Spleen (tissue), 11 donors: ENCODE measurements around the gene SLC9A3. TPM values are rescaled to one million over a fixed set of nuclear protein-coding genes. Genes with fewer than 3 reads are reported as not detected.

Experiments used
- DNase-seq: peaks from one replicate; pipeline ENCODE4 v3.0.0-alpha.2; 2020
- H3K27ac ChIP-seq, 8 donors: fragments of 200-600 bp; sonication (generic) in 7 of 8; 1 replicate in 4 of 8; 2 replicates in 4 of 8; pipeline versions ENCODE4 v1.5.0 to v1.8.0; 2016 to 2021; ENCODE audit warnings: inconsistent platforms in 4 of 8, mild to moderate bottlenecking in 4 of 8, moderate library complexity in 1 of 8
- H3K27me3 ChIP-seq, 7 donors: fragments of 200-600 bp; sonication (generic) in 6 of 7; replicated peaks in 1 of 7; 1 replicate in 4 of 7; 2 replicates in 3 of 7; pipeline versions ENCODE4 v1.5.0 to v1.8.0; 2016 to 2021; ENCODE audit warnings: inconsistent platforms in 3 of 7, mild to moderate bottlenecking in 1 of 7
- H3K36me3 ChIP-seq, 6 donors: fragments of 200-600 bp; sonication (generic) in 5 of 6; 1 replicate in 4 of 6; 2 replicates in 2 of 6; pipeline versions ENCODE4 v1.5.0 to v1.8.0; 2016 to 2021; ENCODE audit warnings: inconsistent platforms in 2 of 6
- H3K4me1 ChIP-seq, 6 donors: fragments of 200-600 bp; sonication (generic) in 5 of 6; 1 replicate in 3 of 6; 2 replicates in 3 of 6; pipeline versions ENCODE4 v1.5.0 to v1.8.0; 2016 to 2021; ENCODE audit warnings: inconsistent platforms in 3 of 6
- H3K4me3 ChIP-seq, 8 donors: fragments of 200-600 bp; sonication (generic) in 7 of 8; 1 replicate in 4 of 8; 2 replicates in 4 of 8; pipeline versions ENCODE4 v1.5.0 to v1.8.0; 2016 to 2021; ENCODE audit warnings: inconsistent platforms in 4 of 8, mild to moderate bottlenecking in 4 of 8, moderate library complexity in 2 of 8
- H3K9me3 ChIP-seq, 8 donors: fragments of 200-600 bp; sonication (generic) in 7 of 8; 1 replicate in 4 of 8; 2 replicates in 4 of 8; pipeline versions ENCODE4 v1.5.0 to v1.8.0; 2016 to 2021; ENCODE audit warnings: inconsistent platforms in 4 of 8
- POLR2A ChIP-seq, 3 donors: fragments of 450-650 bp; IDR thresholded peaks; one replicate each; pipeline ENCODE4 v1.5.1; 2017; ENCODE audit warnings: antibody characterized with exemption in 3 of 3, mild to moderate bottlenecking in 1 of 3
- POLR2AphosphoS5 ChIP-seq, 3 donors: sonication (generic); formaldehyde crosslinking; IDR thresholded peaks; one replicate each; pipeline ENCODE4 v1.5.1; 2017; ENCODE audit warnings: antibody characterized with exemption in 3 of 3
- WGBS, 5 donors: extraction: QIAGEN DNeasy Blood & Tissue Kit in 3 of 5; methylation state at CpG; one replicate each; pipeline versions ENCODE4 v1.1.5 to v1.1.7; 2013 to 2018; 5-methylcytosine and 5-hydroxymethylcytosine counted together
- intact Hi-C: fragments of 100-400 bp; cut with DNase I; formaldehyde crosslinking; loops from one replicate; pipeline ENCODE4 v1.15.0; 2023; ENCODE audit warnings: low total_unique reads
- polyA plus RNA-seq, 3 donors: library from polyadenylated mRNA; stranded (reverse); fragments of 200-250 nt; gene quantifications; one replicate each; pipeline ENCODE4 v1.2.1, GENCODE V29; 2013
- total RNA-seq, 7 donors: library from RNA; depleted of rRNA in 3 of 7; stranded (reverse); fragments of >200 nt in 3 of 7; fragmentation: NEBNext Ultra II Directional in 4 of 7; extraction: Animal tissue kit (Norgen Biotek cat#: 25700) in 4 of 7; gene quantifications; one replicate each; pipeline versions ENCODE4 v1.1.0 to v1.2.1, GENCODE V29; 2016 to 2021
- TF ChIP-seq, protein P1 (sequence below), 11 experiments: fragments of 200-600 bp in 7 of 11; fragments of 450-650 bp in 4 of 11; sonication (generic) in 4 of 11; IDR thresholded peaks in 8 of 11; conservative IDR thresholded peaks in 3 of 11; 1 replicate in 7 of 11; 2 replicates in 4 of 11; pipeline versions ENCODE4 v1.4.0 to v1.8.0; 2016 to 2021; ENCODE audit warnings: antibody characterized with exemption in 11 of 11, inconsistent platforms in 4 of 11, mild to moderate bottlenecking in 1 of 11
- donor health status: healthy with polysubstance abuse.
- donor health status: DM: no; HTN: no; CAD: no; lungs with moderate emphysema.
- donor health status: DM: no; HTN: no; CAD: no.
- donor health status: Bipolar disorder and iron deficiency.
- donor health status: healthy.
- donor health status: DM: no; HTN: no; CAD: no.
- donor health status: DM: yes; HTN: yes; CAD: no.

SLC9A3 gene
- total and polyA plus RNA-seq, 10 donors, result 1.0 to 3.2 (median 1.5) TPM

- H3K27ac ChIP-seq, result no peak overlapping the region
- 27 to 47% (median 33%) methylated on average over 21 to 34 of the region's 34 CpGs for WGBS, 5 donors
- H3K27me3 ChIP-seq, result peaks cover 0 to 86% (median 61%) of the 10 kb centered on the region in 7 donors
- DNase-seq, result no peak
- H3K4me1 ChIP-seq, result peaks cover 0 to 18% (median 7%) of the 10 kb centered on the region in 6 donors
- intact Hi-C loops, result no loop called here
- H3K9me3 ChIP-seq, result no peaks in the 10 kb centered on the region
- H3K4me3 ChIP-seq, result no peak overlapping the region
- no peaks in the 10 kb centered on the region for H3K36me3 ChIP-seq
- TF ChIP-seq, protein P1, sequence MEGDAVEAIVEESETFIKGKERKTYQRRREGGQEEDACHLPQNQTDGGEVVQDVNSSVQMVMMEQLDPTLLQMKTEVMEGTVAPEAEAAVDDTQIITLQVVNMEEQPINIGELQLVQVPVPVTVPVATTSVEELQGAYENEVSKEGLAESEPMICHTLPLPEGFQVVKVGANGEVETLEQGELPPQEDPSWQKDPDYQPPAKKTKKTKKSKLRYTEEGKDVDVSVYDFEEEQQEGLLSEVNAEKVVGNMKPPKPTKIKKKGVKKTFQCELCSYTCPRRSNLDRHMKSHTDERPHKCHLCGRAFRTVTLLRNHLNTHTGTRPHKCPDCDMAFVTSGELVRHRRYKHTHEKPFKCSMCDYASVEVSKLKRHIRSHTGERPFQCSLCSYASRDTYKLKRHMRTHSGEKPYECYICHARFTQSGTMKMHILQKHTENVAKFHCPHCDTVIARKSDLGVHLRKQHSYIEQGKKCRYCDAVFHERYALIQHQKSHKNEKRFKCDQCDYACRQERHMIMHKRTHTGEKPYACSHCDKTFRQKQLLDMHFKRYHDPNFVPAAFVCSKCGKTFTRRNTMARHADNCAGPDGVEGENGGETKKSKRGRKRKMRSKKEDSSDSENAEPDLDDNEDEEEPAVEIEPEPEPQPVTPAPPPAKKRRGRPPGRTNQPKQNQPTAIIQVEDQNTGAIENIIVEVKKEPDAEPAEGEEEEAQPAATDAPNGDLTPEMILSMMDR (IDR thresholded peaks at IDR 0.05 in 8 of 11, conservative IDR thresholded peaks at IDR 0.05 in 3 of 11), result no peak
- TF ChIP-seq POLR2AphosphoS5 (IDR thresholded peaks at IDR 0.05) (no peak), POLR2A (IDR thresholded peaks at IDR 0.05) (no peak)
Measured at GRCh38 chr5:483434-484140, 40.7 kb downstream of the SLC9A3 start.

- DNase-seq, result no peak
- no peaks in the 10 kb centered on the region for H3K36me3 ChIP-seq
- 86 to 93% (median 89%) methylated on average over 15 to 26 of the region's 26 CpGs for WGBS, 5 donors
- H3K4me1 ChIP-seq, result peaks cover 0 to 18% (median 7%) of the 10 kb centered on the region in 6 donors
- H3K9me3 ChIP-seq, result no peaks in the 10 kb centered on the region
- peaks cover 0 to 86% (median 67%) of the 10 kb centered on the region in 7 donors for H3K27me3 ChIP-seq
- no peak overlapping the region for H3K27ac ChIP-seq
- no peak overlapping the region for H3K4me3 ChIP-seq
- TF ChIP-seq POLR2AphosphoS5 (IDR thresholded peaks at IDR 0.05) (no peak), POLR2A (IDR thresholded peaks at IDR 0.05) (no peak)
- TF ChIP-seq, protein P1 (IDR thresholded peaks at IDR 0.05 in 8 of 11, conservative IDR thresholded peaks at IDR 0.05 in 3 of 11), result no peak
- intact Hi-C loops, result no loop called here
Measured at GRCh38 chr5:483011-483410, 41.2 kb downstream of the SLC9A3 start.

- Histone ChIP-seq H3K4me3 (no peak overlapping the region), H3K27me3 (peaks cover 0 to 89% (median 72%) of the 10 kb centered on the region in 7 donors), H3K9me3 (no peaks in the 10 kb centered on the region), H3K27ac (no peak overlapping the region), H3K4me1 (peaks cover 0 to 18% (median 7%) of the 10 kb centered on the region in 6 donors), H3K36me3 (no peaks in the 10 kb centered on the region)
- DNase-seq, result no peak
- no peak for TF ChIP-seq POLR2AphosphoS5 (IDR thresholded peaks at IDR 0.05)
- TF ChIP-seq POLR2A (IDR thresholded peaks at IDR 0.05), result no peak
- TF ChIP-seq, protein P1 (IDR thresholded peaks at IDR 0.05 in 8 of 11, conservative IDR thresholded peaks at IDR 0.05 in 3 of 11), result no peak
- 93 to 98% (median 96%) methylated on average over 23 to 27 of the region's 27 CpGs for WGBS, 5 donors
- intact Hi-C loops, result no loop called here
Measured at GRCh38 chr5:482506-482905, 41.7 kb downstream of the SLC9A3 start.

GRCh38 chr5:482021-482420, 42.2 kb downstream of the SLC9A3 start:
- WGBS, 5 donors, result 25 to 70% (median 62%) methylated on average over 2 to 24 of the region's 24 CpGs
- H3K27me3 ChIP-seq, result peaks cover 0 to 94% (median 77%) of the 10 kb centered on the region in 7 donors
- H3K4me1 ChIP-seq, result peaks cover 0 to 18% (median 7%) of the 10 kb centered on the region in 6 donors
- H3K36me3 ChIP-seq, result no peaks in the 10 kb centered on the region
- TF ChIP-seq, protein P1 (IDR thresholded peaks at IDR 0.05 in 8 of 11, conservative IDR thresholded peaks at IDR 0.05 in 3 of 11), result no peak
- TF ChIP-seq POLR2AphosphoS5 (IDR thresholded peaks at IDR 0.05), result no peak
- TF ChIP-seq POLR2A (IDR thresholded peaks at IDR 0.05), result no peak
- intact Hi-C loops, result no loop called here
- no peak for DNase-seq
- no peaks in the 10 kb centered on the region for H3K9me3 ChIP-seq
- H3K27ac ChIP-seq, result no peak overlapping the region
- no peak overlapping the region for H3K4me3 ChIP-seq
